ENCODE data around the gene DCTN2.
"Not testable (repeated sequence)": the region's sequence is repeated elsewhere in the genome, so short reads cannot be mapped to it uniquely, and the experiment has no call there.

Gene DCTN2

DNA sequence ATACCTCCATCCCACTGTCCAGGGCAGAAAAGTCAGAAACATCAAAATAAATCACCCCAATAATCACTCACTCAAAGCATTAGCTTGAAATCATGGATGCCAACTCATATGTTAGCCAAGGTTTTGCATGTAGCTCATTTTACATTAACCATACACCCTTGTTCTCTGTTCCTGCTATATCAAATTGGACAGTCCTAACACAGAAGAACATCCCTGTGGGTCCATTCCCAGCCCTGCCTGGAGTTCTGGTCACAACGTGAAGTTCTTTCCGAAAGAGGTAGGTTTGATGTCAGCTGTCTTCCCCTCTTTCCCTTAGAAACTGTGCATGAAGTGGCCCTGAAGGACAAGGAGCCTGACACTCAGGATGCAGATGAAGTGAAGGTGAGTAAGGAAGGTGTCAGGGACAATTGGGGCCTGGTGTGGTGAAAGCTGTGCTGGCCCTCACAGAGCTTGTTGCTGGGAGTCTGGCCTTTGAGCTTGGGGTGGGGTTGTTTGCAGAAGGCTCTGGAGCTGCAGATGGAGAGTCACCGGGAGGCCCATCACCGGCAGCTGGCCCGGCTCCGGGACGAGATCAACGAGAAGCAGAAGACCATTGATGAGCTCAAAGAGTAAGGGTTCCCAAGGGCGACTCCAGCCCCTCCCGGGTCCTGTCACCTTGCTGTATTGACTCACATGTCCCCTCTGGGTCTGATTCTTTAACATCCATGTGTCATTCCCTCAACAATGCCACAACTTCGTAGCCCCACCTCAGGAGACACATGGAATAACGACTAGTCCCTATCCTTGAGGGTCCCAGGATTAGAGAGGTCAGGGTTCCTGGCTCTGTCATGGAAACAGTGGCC is 29.0 kb upstream of the DCTN2 start:
- Histone ChIP-seq H3K4me3 (ENCODE audit: low read depth in 1 of 2, low read length in 2 of 2) (no peak overlapping the region), H3K27me3 (ENCODE audit: low read depth, low read length) (no peaks in the 10 kb centered on the region), H3K9me3 (ENCODE audit: control insufficient read depth in 1 of 2, low read length in 2 of 2) (no peaks in the 10 kb centered on the region), H3K4me1 (ENCODE audit: control insufficient read depth in 1 of 2, insufficient read depth in 2 of 2, low read length in 2 of 2) (no peaks in the 10 kb centered on the region), H3K36me3 (ENCODE audit: control insufficient read depth in 1 of 2, insufficient read depth in 2 of 2, low read length in 2 of 2) (peaks cover 0 to 13% of the 10 kb centered on the region in 2 donors), H3K27ac (ENCODE audit: low read length) (no peak overlapping the region)

DNA sequence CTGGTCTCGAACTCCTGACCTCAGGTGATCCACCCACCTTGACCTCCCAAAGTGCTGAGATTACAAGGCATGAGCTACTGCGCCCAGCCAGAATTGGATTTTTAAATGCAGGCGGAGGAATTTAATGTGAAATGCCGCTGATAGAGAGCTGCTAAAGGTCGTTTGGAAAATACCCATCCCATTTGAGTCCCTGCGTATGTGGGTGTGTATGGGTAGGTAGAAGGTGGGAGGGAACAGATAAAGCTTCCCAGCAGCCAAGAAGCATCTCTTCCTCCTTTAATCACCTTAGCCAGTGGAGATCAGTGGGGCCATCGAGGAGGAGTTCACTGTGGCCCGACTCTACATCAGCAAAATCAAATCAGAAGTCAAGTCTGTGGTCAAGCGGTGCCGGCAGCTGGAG is 27.8 kb upstream of the DCTN2 start:
- H3K27ac ChIP-seq (ENCODE audit: low read length) = no peak overlapping the region
- no peak overlapping the region for H3K4me3 ChIP-seq (ENCODE audit: low read depth in 1 of 2, low read length in 2 of 2)
- no peaks in the 10 kb centered on the region for H3K9me3 ChIP-seq (ENCODE audit: control insufficient read depth in 1 of 2, low read length in 2 of 2)
- no peaks in the 10 kb centered on the region for H3K27me3 ChIP-seq (ENCODE audit: low read depth, low read length)
- peaks cover 0 to 14% of the 10 kb centered on the region in 2 donors for H3K36me3 ChIP-seq (ENCODE audit: control insufficient read depth in 1 of 2, insufficient read depth in 2 of 2, low read length in 2 of 2)
- H3K4me1 ChIP-seq (ENCODE audit: control insufficient read depth in 1 of 2, insufficient read depth in 2 of 2, low read length in 2 of 2) = no peaks in the 10 kb centered on the region

GRCh38 chr12:57571926-57572762 is 25.2 kb upstream of the DCTN2 start:
- Histone ChIP-seq H3K4me3 (ENCODE audit: low read depth in 1 of 2, low read length in 2 of 2) (no peak overlapping the region), H3K27ac (ENCODE audit: low read length) (no peak overlapping the region), H3K36me3 (ENCODE audit: control insufficient read depth in 1 of 2, insufficient read depth in 2 of 2, low read length in 2 of 2) (peaks cover 0 to 21% of the 10 kb centered on the region in 2 donors), H3K27me3 (ENCODE audit: low read depth, low read length) (no peaks in the 10 kb centered on the region), H3K9me3 (ENCODE audit: control insufficient read depth in 1 of 2, low read length in 2 of 2) (no peaks in the 10 kb centered on the region), H3K4me1 (ENCODE audit: control insufficient read depth in 1 of 2, insufficient read depth in 2 of 2, low read length in 2 of 2) (no peaks in the 10 kb centered on the region)

- H3K36me3 ChIP-seq (ENCODE audit: control insufficient read depth in 1 of 2, insufficient read depth in 2 of 2, low read length in 2 of 2); H3K4me1 ChIP-seq (ENCODE audit: control insufficient read depth in 1 of 2, insufficient read depth in 2 of 2, low read length in 2 of 2); H3K27me3 ChIP-seq (ENCODE audit: low read depth, low read length); H3K4me3 ChIP-seq (ENCODE audit: low read depth in 1 of 2, low read length in 2 of 2); H3K27ac ChIP-seq (ENCODE audit: low read length); H3K9me3 ChIP-seq (ENCODE audit: control insufficient read depth in 1 of 2, low read length in 2 of 2): not testable (repeated sequence)
These were observed 23.4 kb upstream of the DCTN2 start for GRCh38 chr12:57570438-57570837.

DNA sequence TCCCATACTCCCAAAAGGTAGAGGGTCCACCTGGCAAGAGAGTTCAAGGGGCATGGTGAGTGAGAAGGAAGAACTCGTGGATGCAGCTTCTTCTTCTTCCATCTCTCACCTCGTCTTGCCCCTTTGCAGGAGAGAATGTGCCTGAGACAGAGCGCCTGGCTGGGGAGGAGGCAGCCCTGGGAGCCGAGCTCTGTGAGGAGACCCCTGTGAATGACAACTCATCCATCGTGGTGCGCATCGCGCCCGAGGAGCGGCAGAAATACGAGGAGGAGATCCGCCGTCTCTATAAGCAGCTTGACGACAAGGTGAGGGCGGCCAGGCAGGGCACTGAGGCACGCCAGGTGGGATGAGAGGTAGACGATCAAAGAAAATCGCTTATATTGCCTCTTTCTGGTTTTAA is 22.9 kb upstream of the DCTN2 start:
- peaks cover 0 to 9% of the 10 kb centered on the region in 2 donors for H3K36me3 ChIP-seq (ENCODE audit: control insufficient read depth in 1 of 2, insufficient read depth in 2 of 2, low read length in 2 of 2)
- H3K27ac ChIP-seq (ENCODE audit: low read length) = no peak overlapping the region
- no peaks in the 10 kb centered on the region for H3K9me3 ChIP-seq (ENCODE audit: control insufficient read depth in 1 of 2, low read length in 2 of 2)
- no peak overlapping the region for H3K4me3 ChIP-seq (ENCODE audit: low read depth in 1 of 2, low read length in 2 of 2)
- H3K27me3 ChIP-seq (ENCODE audit: low read depth, low read length) = no peaks in the 10 kb centered on the region
- no peaks in the 10 kb centered on the region for H3K4me1 ChIP-seq (ENCODE audit: control insufficient read depth in 1 of 2, insufficient read depth in 2 of 2, low read length in 2 of 2)

DNA sequence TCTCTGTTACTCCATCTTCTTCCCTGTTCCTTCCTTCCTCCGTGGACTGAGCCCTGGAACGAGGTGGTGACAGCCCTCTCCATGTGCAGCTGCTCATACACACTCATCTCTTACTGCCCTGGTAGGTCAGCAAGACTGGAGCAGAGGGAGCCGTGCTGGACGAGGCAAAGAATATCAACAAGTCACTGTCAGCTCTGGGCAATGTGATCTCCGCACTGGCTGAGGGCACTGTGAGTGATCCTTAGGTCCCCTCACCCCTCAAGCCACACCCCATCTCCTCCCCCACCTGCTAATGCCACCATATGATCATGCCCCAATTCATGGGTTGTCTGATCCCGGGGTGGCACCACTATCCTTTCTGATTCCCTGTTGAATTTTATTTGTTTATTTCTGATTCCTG is 21.8 kb upstream of the DCTN2 start:
- Histone ChIP-seq H3K27me3 (ENCODE audit: low read depth, low read length) (no peaks in the 10 kb centered on the region), H3K27ac (ENCODE audit: low read length) (no peak overlapping the region), H3K36me3 (ENCODE audit: control insufficient read depth in 1 of 2, insufficient read depth in 2 of 2, low read length in 2 of 2) (peaks cover 0 to 9% of the 10 kb centered on the region in 2 donors), H3K9me3 (ENCODE audit: control insufficient read depth in 1 of 2, low read length in 2 of 2) (no peaks in the 10 kb centered on the region), H3K4me3 (ENCODE audit: low read depth in 1 of 2, low read length in 2 of 2) (no peak overlapping the region), H3K4me1 (ENCODE audit: control insufficient read depth in 1 of 2, insufficient read depth in 2 of 2, low read length in 2 of 2) (no peaks in the 10 kb centered on the region)

DNA sequence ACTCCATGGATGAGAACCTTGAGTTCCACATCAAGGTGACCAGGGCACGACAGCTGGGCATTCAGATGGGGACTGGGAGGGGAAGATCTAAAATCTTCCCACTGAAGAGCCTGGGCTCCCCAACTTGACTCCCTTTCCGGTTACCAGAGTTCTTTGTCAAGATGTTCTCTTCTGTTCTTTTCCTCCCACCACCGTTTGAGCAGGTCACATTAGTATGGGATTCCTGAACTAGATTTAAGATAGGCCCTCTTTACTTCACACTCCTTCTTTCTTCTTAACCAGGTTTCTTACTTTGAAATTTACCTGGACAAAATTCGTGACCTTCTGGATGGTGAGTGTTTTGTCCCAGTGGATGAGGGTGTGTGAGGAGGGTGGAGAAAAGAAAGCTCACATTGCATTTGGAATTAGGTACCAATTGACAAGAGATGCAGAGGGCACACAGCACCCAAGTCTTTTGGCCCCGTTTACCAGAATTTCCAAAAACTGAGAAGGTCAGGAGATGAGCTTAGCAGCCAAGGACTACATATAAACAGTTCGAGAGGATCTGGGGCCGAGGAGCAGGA is 17.3 kb upstream of the DCTN2 start:
- Histone ChIP-seq H3K4me1 (ENCODE audit: control insufficient read depth in 1 of 2, insufficient read depth in 2 of 2, low read length in 2 of 2) (no peaks in the 10 kb centered on the region), H3K36me3 (ENCODE audit: control insufficient read depth in 1 of 2, insufficient read depth in 2 of 2, low read length in 2 of 2) (peaks cover 0 to 3% of the 10 kb centered on the region in 2 donors), H3K4me3 (ENCODE audit: low read depth in 1 of 2, low read length in 2 of 2) (no peak overlapping the region), H3K27ac (ENCODE audit: low read length) (no peak overlapping the region), H3K27me3 (ENCODE audit: low read depth, low read length) (no peaks in the 10 kb centered on the region), H3K9me3 (ENCODE audit: control insufficient read depth in 1 of 2, low read length in 2 of 2) (no peaks in the 10 kb centered on the region)

DNA sequence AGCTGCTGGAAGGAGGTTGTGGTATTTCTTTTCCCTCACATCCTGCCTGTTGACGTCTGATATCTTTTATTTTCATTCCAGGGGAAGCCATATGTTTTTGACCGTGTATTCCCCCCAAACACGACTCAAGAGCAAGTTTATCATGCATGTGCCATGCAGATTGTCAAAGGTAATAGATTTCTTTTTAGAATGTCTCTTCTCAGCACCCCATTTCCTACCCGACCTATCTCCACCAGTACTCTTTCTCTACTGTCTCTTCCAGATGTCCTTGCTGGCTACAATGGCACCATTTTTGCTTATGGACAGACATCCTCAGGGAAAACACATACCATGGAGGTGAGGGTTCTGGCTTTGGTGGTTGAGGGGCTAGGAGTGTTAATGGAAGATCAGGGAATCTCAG is 16.4 kb upstream of the DCTN2 start:
- H3K4me3 ChIP-seq (ENCODE audit: low read depth in 1 of 2, low read length in 2 of 2) = no peak overlapping the region
- no peaks in the 10 kb centered on the region for H3K9me3 ChIP-seq (ENCODE audit: control insufficient read depth in 1 of 2, low read length in 2 of 2)
- no peaks in the 10 kb centered on the region for H3K4me1 ChIP-seq (ENCODE audit: control insufficient read depth in 1 of 2, insufficient read depth in 2 of 2, low read length in 2 of 2)
- no peaks in the 10 kb centered on the region for H3K36me3 ChIP-seq (ENCODE audit: control insufficient read depth in 1 of 2, insufficient read depth in 2 of 2, low read length in 2 of 2)
- H3K27ac ChIP-seq (ENCODE audit: low read length) = no peak overlapping the region
- H3K27me3 ChIP-seq (ENCODE audit: low read depth, low read length) = no peaks in the 10 kb centered on the region

DNA sequence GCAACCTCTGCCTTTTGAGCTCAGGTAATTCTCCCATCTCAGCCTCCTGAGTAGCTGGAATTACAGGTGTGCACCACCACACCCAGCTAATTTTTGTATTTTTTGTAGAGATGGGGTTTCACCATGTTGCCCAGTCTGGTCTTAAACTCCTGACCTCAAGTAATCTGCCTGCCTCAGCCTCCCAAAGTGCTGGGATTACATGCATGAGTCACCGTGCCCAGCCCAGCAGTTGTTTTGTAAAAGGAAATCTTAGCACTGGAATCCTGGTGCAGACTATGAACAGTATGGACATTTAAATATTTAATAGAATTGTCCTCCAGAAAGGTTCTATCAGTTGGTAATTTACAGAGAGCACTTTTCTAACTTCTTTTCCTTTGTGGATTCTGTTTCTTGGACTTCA is 14.1 kb upstream of the DCTN2 start:
- H3K4me1 ChIP-seq (ENCODE audit: control insufficient read depth in 1 of 2, insufficient read depth in 2 of 2, low read length in 2 of 2); H3K36me3 ChIP-seq (ENCODE audit: control insufficient read depth in 1 of 2, insufficient read depth in 2 of 2, low read length in 2 of 2); H3K9me3 ChIP-seq (ENCODE audit: control insufficient read depth in 1 of 2, low read length in 2 of 2); H3K27me3 ChIP-seq (ENCODE audit: low read depth, low read length); H3K4me3 ChIP-seq (ENCODE audit: low read depth in 1 of 2, low read length in 2 of 2); H3K27ac ChIP-seq (ENCODE audit: low read length): not testable (repeated sequence)

DNA sequence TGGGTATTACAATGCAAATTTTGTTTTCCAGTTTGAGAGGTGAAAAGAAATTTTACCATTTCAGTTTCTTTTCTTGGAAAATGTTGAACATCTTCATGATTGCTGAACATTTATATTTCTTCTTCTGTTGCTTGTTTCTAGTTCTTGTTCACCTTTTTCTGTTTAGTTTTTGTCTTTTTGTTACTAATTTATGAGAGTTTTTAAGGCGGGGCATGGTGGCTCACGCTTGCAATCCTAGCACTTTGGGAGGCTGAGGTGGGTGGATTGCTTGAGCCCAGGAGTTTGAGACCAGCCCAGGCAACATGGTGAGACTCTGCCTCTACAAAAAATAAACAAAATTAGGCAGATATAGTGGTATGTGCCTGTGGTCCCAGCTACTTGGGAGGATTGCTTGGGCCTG is 13.5 kb upstream of the DCTN2 start:
- no peaks in the 10 kb centered on the region for H3K9me3 ChIP-seq (ENCODE audit: control insufficient read depth in 1 of 2, low read length in 2 of 2)
- H3K27me3 ChIP-seq (ENCODE audit: low read depth, low read length) = no peaks in the 10 kb centered on the region
- H3K4me3 ChIP-seq (ENCODE audit: low read depth in 1 of 2, low read length in 2 of 2) = no peak overlapping the region
- no peaks in the 10 kb centered on the region for H3K36me3 ChIP-seq (ENCODE audit: control insufficient read depth in 1 of 2, insufficient read depth in 2 of 2, low read length in 2 of 2)
- H3K27ac ChIP-seq (ENCODE audit: low read length) = no peak overlapping the region
- H3K4me1 ChIP-seq (ENCODE audit: control insufficient read depth in 1 of 2, insufficient read depth in 2 of 2, low read length in 2 of 2) = no peaks in the 10 kb centered on the region

- H3K27me3 ChIP-seq (ENCODE audit: low read depth, low read length) = no peaks in the 10 kb centered on the region
- no peaks in the 10 kb centered on the region for H3K36me3 ChIP-seq (ENCODE audit: control insufficient read depth in 1 of 2, insufficient read depth in 2 of 2, low read length in 2 of 2)
- H3K4me3 ChIP-seq (ENCODE audit: low read depth in 1 of 2, low read length in 2 of 2) = no peak overlapping the region
- no peaks in the 10 kb centered on the region for H3K4me1 ChIP-seq (ENCODE audit: control insufficient read depth in 1 of 2, insufficient read depth in 2 of 2, low read length in 2 of 2)
- no peak overlapping the region for H3K27ac ChIP-seq (ENCODE audit: low read length)
- H3K9me3 ChIP-seq (ENCODE audit: control insufficient read depth in 1 of 2, low read length in 2 of 2) = no peaks in the 10 kb centered on the region
These were observed 11.9 kb upstream of the DCTN2 start for GRCh38 chr12:57558864-57559263.

Data from muscle layer of duodenum (tissue), 2 donors.